ENCODE results near the gene RAD51C. TPM values are rescaled to one million over a fixed set of nuclear protein-coding genes. Genes with fewer than 3 reads are reported as not detected.
"Not testable (repeated sequence)": the region's sequence is repeated elsewhere in the genome, so short reads cannot be mapped to it uniquely, and the experiment has no call there.

The RAD51C gene
- total RNA-seq, 1 donor from 2014 or later = 9.4 TPM

DNA sequence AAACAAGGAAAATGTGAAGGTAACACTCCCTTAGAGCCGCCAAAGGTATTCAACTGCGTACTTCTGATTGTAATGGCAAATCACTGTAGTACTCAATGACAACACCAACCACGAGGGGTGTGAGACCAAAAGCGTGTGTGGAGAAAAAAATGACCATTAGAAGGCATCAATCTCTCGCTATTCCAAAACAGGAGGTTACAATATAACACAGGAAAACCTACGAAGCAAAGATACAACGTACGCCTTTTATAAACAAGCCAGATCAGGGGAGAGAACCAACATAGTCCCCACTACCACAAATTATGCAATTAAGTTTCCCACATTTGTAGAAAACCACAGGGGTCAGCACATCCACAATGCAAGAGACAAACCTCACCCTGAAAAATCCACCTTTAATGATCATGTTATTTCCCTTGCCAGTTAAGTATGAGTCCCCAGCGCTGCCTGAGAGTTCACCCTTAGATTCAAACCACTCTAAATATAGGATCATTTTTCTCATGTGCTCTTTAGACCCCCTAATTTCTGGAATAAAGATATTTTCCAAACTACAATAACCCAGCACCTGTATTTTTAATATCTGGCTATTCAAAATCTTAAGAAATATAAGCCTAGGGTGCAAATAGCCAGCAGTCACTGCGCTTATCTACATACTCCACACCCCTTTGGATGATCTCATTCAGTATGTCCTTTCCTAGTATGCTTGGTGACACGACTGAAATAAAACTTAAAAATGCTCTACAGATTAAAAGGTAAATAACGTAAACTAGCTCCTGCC lies 13.0 kb upstream of the RAD51C start:
- Histone ChIP-seq H3K4me1 (ENCODE audit: insufficient read depth, low read length) (peaks cover 7% of the 10 kb centered on the region), H3K4me3 (ENCODE audit: insufficient read depth, low read depth, low read length) (no peak overlapping the region), H3K27ac (ENCODE audit: low read depth, low read length) (peak overlapping the region; percentile 54), H3K27me3 (ENCODE audit: insufficient read depth, low read length) (no peaks in the 10 kb centered on the region), H3K9ac (ENCODE audit: low read length) (peak overlapping the region; percentile 71), H2AFZ (ENCODE audit: low read depth, low read length) (no peak overlapping the region), H3K36me3 (ENCODE audit: insufficient read depth, low read length) (no peaks in the 10 kb centered on the region), H4K20me1 (ENCODE audit: insufficient read depth, low read length) (no peaks in the 10 kb centered on the region), H3K79me2 (ENCODE audit: insufficient read depth, low read length) (no peaks in the 10 kb centered on the region), H3K9me3 (ENCODE audit: insufficient read depth, low read depth, low read length) (no peaks in the 10 kb centered on the region), H3K4me2 (ENCODE audit: low read length) (peak overlapping the region; percentile 35)
- no peak for FAIRE-seq
- TF ChIP-seq EZH2 (IDR thresholded peaks at IDR 0.05; ENCODE audit: insufficient read depth, low read length) = no peak
- TF ChIP-seq, protein P1, sequence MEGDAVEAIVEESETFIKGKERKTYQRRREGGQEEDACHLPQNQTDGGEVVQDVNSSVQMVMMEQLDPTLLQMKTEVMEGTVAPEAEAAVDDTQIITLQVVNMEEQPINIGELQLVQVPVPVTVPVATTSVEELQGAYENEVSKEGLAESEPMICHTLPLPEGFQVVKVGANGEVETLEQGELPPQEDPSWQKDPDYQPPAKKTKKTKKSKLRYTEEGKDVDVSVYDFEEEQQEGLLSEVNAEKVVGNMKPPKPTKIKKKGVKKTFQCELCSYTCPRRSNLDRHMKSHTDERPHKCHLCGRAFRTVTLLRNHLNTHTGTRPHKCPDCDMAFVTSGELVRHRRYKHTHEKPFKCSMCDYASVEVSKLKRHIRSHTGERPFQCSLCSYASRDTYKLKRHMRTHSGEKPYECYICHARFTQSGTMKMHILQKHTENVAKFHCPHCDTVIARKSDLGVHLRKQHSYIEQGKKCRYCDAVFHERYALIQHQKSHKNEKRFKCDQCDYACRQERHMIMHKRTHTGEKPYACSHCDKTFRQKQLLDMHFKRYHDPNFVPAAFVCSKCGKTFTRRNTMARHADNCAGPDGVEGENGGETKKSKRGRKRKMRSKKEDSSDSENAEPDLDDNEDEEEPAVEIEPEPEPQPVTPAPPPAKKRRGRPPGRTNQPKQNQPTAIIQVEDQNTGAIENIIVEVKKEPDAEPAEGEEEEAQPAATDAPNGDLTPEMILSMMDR (IDR thresholded peaks at IDR 0.05; ENCODE audit: insufficient read depth, low read depth, low read length) = no peak
- Mint-ChIP-seq H3K9me3 (ENCODE audit: unreplicated experiment) (no peaks in the 10 kb centered on the region), H3K36me3 (ENCODE audit: low read depth, unreplicated experiment) (no peaks in the 10 kb centered on the region), H3K27ac (ENCODE audit: unreplicated experiment) (no peak overlapping the region), H3K4me1 (ENCODE audit: low read depth, unreplicated experiment) (peaks cover 3% of the 10 kb centered on the region), H3K27me3 (ENCODE audit: low read depth, unreplicated experiment) (peaks cover 5% of the 10 kb centered on the region), H3K4me3 (ENCODE audit: unreplicated experiment) (no peak overlapping the region)
- peak; percentile 51 for DNase-seq (ENCODE audit: low read depth)

DNA sequence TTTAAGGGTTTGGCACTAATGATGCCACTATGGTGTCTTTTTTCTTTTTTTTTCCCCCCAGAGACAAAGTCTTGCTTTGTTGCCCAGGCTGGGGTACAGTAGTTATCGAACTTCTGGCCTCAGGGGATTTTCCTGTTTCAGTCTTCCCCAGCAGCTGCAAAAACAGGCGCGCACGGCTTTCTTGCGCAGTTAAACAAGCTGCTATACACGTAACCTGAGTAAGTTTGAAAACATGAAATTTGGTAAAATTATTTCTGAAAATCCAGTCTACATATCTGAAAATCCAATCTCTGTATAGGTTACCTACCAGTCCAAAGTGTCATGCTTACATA lies 12.4 kb upstream of the RAD51C start:
- no peak overlapping the region for H3K4me3 Mint-ChIP-seq (ENCODE audit: unreplicated experiment)
- FAIRE-seq (no peak), DNase-seq (ENCODE audit: low read depth) (no peak)
- Histone ChIP-seq H3K27ac (ENCODE audit: low read depth, low read length) (peak overlapping the region; percentile 54), H3K79me2 (ENCODE audit: insufficient read depth, low read length) (no peaks in the 10 kb centered on the region), H3K9me3 (ENCODE audit: insufficient read depth, low read depth, low read length) (no peaks in the 10 kb centered on the region), H3K4me2 (ENCODE audit: low read length) (peak overlapping the region; percentile 35), H2AFZ (ENCODE audit: low read depth, low read length) (no peak overlapping the region), H3K36me3 (ENCODE audit: insufficient read depth, low read length) (no peaks in the 10 kb centered on the region), H4K20me1 (ENCODE audit: insufficient read depth, low read length) (no peaks in the 10 kb centered on the region), H3K27me3 (ENCODE audit: insufficient read depth, low read length) (no peaks in the 10 kb centered on the region), H3K4me1 (ENCODE audit: insufficient read depth, low read length) (peaks cover 7% of the 10 kb centered on the region), H3K9ac (ENCODE audit: low read length) (peak overlapping the region; percentile 71), H3K4me3 (ENCODE audit: insufficient read depth, low read depth, low read length) (no peak overlapping the region)
- H3K27me3 Mint-ChIP-seq (ENCODE audit: low read depth, unreplicated experiment) = peaks cover 5% of the 10 kb centered on the region
- H3K9me3 Mint-ChIP-seq (ENCODE audit: unreplicated experiment) = no peaks in the 10 kb centered on the region
- TF ChIP-seq EZH2 (IDR thresholded peaks at IDR 0.05; ENCODE audit: insufficient read depth, low read length) = no peak
- TF ChIP-seq, protein P1 (IDR thresholded peaks at IDR 0.05; ENCODE audit: insufficient read depth, low read depth, low read length) = no peak
- H3K4me1 Mint-ChIP-seq (ENCODE audit: low read depth, unreplicated experiment) = peaks cover 3% of the 10 kb centered on the region
- H3K27ac Mint-ChIP-seq (ENCODE audit: unreplicated experiment) = no peak overlapping the region
- H3K36me3 Mint-ChIP-seq (ENCODE audit: low read depth, unreplicated experiment) = no peaks in the 10 kb centered on the region

- Mint-ChIP-seq H3K4me3 (ENCODE audit: unreplicated experiment) (no peak overlapping the region), H3K27ac (ENCODE audit: unreplicated experiment) (no peak overlapping the region), H3K36me3 (ENCODE audit: low read depth, unreplicated experiment) (no peaks in the 10 kb centered on the region), H3K4me1 (ENCODE audit: low read depth, unreplicated experiment) (no peaks in the 10 kb centered on the region), H3K9me3 (ENCODE audit: unreplicated experiment) (peaks cover 2% of the 10 kb centered on the region), H3K27me3 (ENCODE audit: low read depth, unreplicated experiment) (no peaks in the 10 kb centered on the region)
- FAIRE-seq = no peak
- Histone ChIP-seq H3K4me3 (ENCODE audit: insufficient read depth, low read depth, low read length) (no peak overlapping the region), H2AFZ (ENCODE audit: low read depth, low read length) (no peak overlapping the region), H3K4me1 (ENCODE audit: insufficient read depth, low read length) (no peaks in the 10 kb centered on the region), H4K20me1 (ENCODE audit: insufficient read depth, low read length) (no peaks in the 10 kb centered on the region), H3K9ac (ENCODE audit: low read length) (no peak overlapping the region), H3K27ac (ENCODE audit: low read depth, low read length) (no peak overlapping the region), H3K9me3 (ENCODE audit: insufficient read depth, low read depth, low read length) (no peaks in the 10 kb centered on the region), H3K4me2 (ENCODE audit: low read length) (no peak overlapping the region), H3K27me3 (ENCODE audit: insufficient read depth, low read length) (no peaks in the 10 kb centered on the region), H3K36me3 (ENCODE audit: insufficient read depth, low read length) (no peaks in the 10 kb centered on the region), H3K79me2 (ENCODE audit: insufficient read depth, low read length) (no peaks in the 10 kb centered on the region)
- DNase-seq (ENCODE audit: low read depth) = no peak
- no peak for TF ChIP-seq EZH2 (IDR thresholded peaks at IDR 0.05; ENCODE audit: insufficient read depth, low read length)
- TF ChIP-seq, protein P1 (IDR thresholded peaks at IDR 0.05; ENCODE audit: insufficient read depth, low read depth, low read length) = no peak
These were observed 8.4 kb upstream of the RAD51C start for GRCh38 chr17:58684003-58684402.

- H3K4me1 ChIP-seq (ENCODE audit: insufficient read depth, low read length); H2AFZ ChIP-seq (ENCODE audit: low read depth, low read length); H3K4me2 ChIP-seq (ENCODE audit: low read length); H3K27me3 Mint-ChIP-seq (ENCODE audit: low read depth, unreplicated experiment); H3K27ac ChIP-seq (ENCODE audit: low read depth, low read length); H4K20me1 ChIP-seq (ENCODE audit: insufficient read depth, low read length); H3K9me3 ChIP-seq (ENCODE audit: insufficient read depth, low read depth, low read length); H3K4me3 Mint-ChIP-seq (ENCODE audit: unreplicated experiment); H3K36me3 Mint-ChIP-seq (ENCODE audit: low read depth, unreplicated experiment); H3K9me3 Mint-ChIP-seq (ENCODE audit: unreplicated experiment); H3K27ac Mint-ChIP-seq (ENCODE audit: unreplicated experiment); H3K4me3 ChIP-seq (ENCODE audit: insufficient read depth, low read depth, low read length); H3K4me1 Mint-ChIP-seq (ENCODE audit: low read depth, unreplicated experiment); DNase-seq (ENCODE audit: low read depth); H3K36me3 ChIP-seq (ENCODE audit: insufficient read depth, low read length); H3K9ac ChIP-seq (ENCODE audit: low read length); H3K79me2 ChIP-seq (ENCODE audit: insufficient read depth, low read length); H3K27me3 ChIP-seq (ENCODE audit: insufficient read depth, low read length); FAIRE-seq: not testable (repeated sequence)
These were observed 7.9 kb upstream of the RAD51C start for GRCh38 chr17:58684462-58684861.
